GM04503 (cell line): ENCODE results near the gene SORBS1.

ENCODE experiments used
- DNase-seq: peaks from one replicate; pipeline ENCODE4 v3.0.0-alpha.2; 2012; ENCODE audit warnings: low read depth

Gene SORBS1

GRCh38 chr10:95343573-95343972 lies 217.6 kb downstream of the SORBS1 start:
- no peak for DNase-seq

- peak; percentile 51 for DNase-seq
These were observed 219.4 kb downstream of the SORBS1 start for GRCh38 chr10:95341716-95342130.

- no peak for DNase-seq
These were observed 221.3 kb downstream of the SORBS1 start for GRCh38 chr10:95339863-95340262.

GRCh38 chr10:95337423-95338160 lies 223.6 kb downstream of the SORBS1 start:
- DNase-seq, result no peak

GRCh38 chr10:95336702-95337101 lies 224.5 kb downstream of the SORBS1 start:
- DNase-seq, result no peak

- no peak for DNase-seq
These were observed 225.1 kb downstream of the SORBS1 start for GRCh38 chr10:95335933-95336699.

- DNase-seq, result no peak
These were observed 226.4 kb downstream of the SORBS1 start for GRCh38 chr10:95334805-95335144.

GRCh38 chr10:95333997-95334804 lies 227.0 kb downstream of the SORBS1 start:
- peak; percentile 42 for DNase-seq

GRCh38 chr10:95332666-95333249 lies 228.4 kb downstream of the SORBS1 start:
- no peak for DNase-seq

- DNase-seq, result no peak
These were observed 229.5 kb downstream of the SORBS1 start for GRCh38 chr10:95331596-95332130.

- no peak for DNase-seq
These were observed 230.2 kb downstream of the SORBS1 start for GRCh38 chr10:95330966-95331453.

- no peak for DNase-seq
These were observed 231.9 kb downstream of the SORBS1 start for GRCh38 chr10:95329296-95329695.

- DNase-seq, result no peak
These were observed 233.2 kb downstream of the SORBS1 start for GRCh38 chr10:95328013-95328412.

- no peak for DNase-seq
These were observed 233.8 kb downstream of the SORBS1 start for GRCh38 chr10:95327367-95327766.

GRCh38 chr10:95326396-95326795 lies 234.8 kb downstream of the SORBS1 start:
- no peak for DNase-seq

- DNase-seq, result no peak
These were observed 235.3 kb downstream of the SORBS1 start for GRCh38 chr10:95325863-95326262.

- no peak for DNase-seq
These were observed 236.5 kb downstream of the SORBS1 start for GRCh38 chr10:95324436-95325268.

GRCh38 chr10:95321554-95322301 lies 239.4 kb downstream of the SORBS1 start:
- DNase-seq, result no peak

- DNase-seq, result peak; percentile 9
These were observed 241.9 kb downstream of the SORBS1 start for GRCh38 chr10:95319239-95319638.

- DNase-seq, result no peak
These were observed 245.7 kb downstream of the SORBS1 start for GRCh38 chr10:95315509-95315908.
